GM13976 (cell line): ENCODE results near the gene GORAB.

Experiments
- DNase-seq: peaks from one replicate; pipeline ENCODE4 v3.0.0; 2012; ENCODE audit warnings: low spot score
- CTCF ChIP-seq: IDR thresholded peaks from 2 replicates; pipeline ENCODE4 v1.5.1; 2012; ENCODE audit warnings: borderline replicate concordance, mild to moderate bottlenecking; ENCODE audit not compliant: insufficient read depth; ENCODE audit errors: extremely low read depth, missing control alignments, control extremely low read depth
- in situ Hi-C: fragments of 300-500 bp; cut with MboI; formaldehyde crosslinking; loops from one replicate; pipeline ENCODE4 v1.12.0; 2022; ENCODE audit warnings: low sequenced_read_pairs, mixed read lengths, inconsistent platforms; ENCODE audit not compliant: unreplicated experiment

Gene GORAB

DNA sequence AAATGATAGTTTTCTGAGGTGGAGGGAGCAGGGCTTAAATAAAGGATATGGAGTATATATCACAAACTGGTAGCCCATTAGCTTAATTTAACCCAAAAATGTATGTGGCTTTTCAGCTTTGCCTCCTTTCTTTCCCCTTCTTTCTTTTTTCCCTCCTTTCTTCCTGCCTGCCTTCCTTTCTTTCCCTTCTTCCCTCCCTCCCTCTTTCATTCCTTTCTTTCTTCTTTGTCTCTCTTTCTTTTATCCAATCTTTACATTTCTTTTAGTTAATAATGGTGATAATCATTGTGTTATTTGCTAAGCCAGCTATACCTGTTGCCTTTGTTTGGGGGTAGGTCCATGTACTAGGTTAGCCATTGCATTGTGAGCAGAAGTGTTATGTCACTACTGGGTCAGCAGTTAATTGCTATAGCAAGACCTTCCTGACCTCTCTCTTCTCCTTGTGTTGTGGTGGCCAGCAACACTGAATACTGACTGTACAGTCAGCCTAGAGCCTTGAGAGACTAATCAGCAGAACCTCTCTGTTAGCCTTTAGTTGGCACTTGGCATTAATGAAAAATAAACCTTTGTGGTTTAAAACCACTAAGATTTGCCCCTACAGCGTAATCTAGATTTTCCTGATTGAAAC, 5.1 kb downstream of the GORAB start:
- no peak for TF ChIP-seq CTCF
- in situ Hi-C loops = no loop called here
- no peak for DNase-seq

GRCh38 chr1:170537798-170538503, 6.0 kb downstream of the GORAB start:
- no peak for DNase-seq
- TF ChIP-seq CTCF = no peak

GRCh38 chr1:170538687-170539086, 6.7 kb downstream of the GORAB start:
- TF ChIP-seq CTCF = no peak
- in situ Hi-C loops = no loop called here
- no peak for DNase-seq

More at GRCh38 chr1:170537798-170538503, 6.0 kb downstream of the GORAB start:
- in situ Hi-C loops = no loop called here

DNA sequence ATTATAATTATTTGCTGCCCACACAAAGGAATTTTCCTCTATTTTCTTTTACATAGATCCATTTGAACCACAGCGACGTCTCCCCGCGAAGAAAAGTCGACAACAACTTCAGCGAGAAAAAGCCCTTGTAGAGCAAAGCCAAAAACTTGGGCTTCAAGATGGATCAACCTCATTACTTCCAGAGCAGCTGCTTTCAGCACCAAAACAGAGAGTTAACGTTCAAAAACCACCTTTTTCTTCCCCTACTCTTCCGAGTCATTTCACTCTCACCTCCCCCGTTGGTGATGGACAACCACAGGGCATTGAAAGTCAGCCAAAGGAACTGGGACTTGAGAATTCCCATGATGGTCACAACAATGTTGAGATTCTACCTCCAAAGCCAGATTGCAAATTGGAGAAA, 7.2 kb downstream of the GORAB start:
- TF ChIP-seq CTCF = no peak
- no peak for DNase-seq
- in situ Hi-C loops = no loop called here

DNA sequence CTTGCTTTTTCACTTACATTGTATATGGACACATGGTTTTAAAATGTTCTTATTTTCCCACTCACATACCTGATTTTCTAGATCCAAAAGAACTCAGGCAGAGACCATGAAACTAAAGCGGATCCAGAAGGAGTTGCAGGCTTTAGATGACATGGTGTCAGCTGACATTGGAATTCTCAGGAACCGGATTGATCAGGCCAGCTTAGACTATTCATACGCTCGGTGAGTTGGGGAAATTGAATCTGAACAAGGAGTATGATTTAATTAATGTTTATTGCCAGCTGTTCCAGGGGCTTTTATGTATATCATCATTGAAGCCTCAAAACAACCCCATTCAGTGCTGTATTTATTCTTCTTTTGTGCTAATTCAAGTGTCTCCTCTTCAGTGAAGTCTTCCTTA, 12.7 kb downstream of the GORAB start:
- DNase-seq = no peak
- TF ChIP-seq CTCF = no peak
- in situ Hi-C loops = no loop called here

DNA sequence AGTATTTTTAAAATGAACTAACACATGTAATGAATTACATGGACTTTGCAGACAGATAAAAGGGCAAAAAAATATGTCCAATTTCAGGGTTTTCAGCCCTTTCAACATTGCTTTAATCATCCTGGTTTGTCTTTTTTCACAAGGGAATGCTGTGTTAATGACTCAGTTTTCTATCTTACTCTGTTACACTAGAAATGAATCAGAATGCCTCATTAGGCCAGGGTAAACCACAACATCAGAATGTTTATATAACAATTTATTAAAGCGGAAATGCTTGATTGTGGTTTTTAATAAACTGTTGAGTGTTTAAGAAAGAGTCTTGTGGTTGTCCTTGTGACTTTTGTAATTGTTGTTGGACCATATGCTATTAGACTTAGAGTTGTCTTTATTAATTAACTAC, 13.5 kb downstream of the GORAB start:
- no peak for DNase-seq
- no peak for TF ChIP-seq CTCF
- in situ Hi-C loops = no loop called here
